Tibial nerve (tissue), 4 donors: ENCODE results near the gene CDK18. TPM values are rescaled to one million over a fixed set of nuclear protein-coding genes. Genes with fewer than 3 reads are reported as not detected.
A peak's percentile ranks its signal among the peaks of the same experiment; 100 is the strongest.

ENCODE experiments used
- DNase-seq, 2 donors: peaks; one replicate each; pipeline ENCODE4 v3.0.0-alpha.2; 2019; ENCODE audit warnings: low spot score in 2 of 2
- H3K27ac ChIP-seq, 4 donors: fragments of 200-600 bp; sonication (generic) in 3 of 4; one replicate each; pipeline ENCODE4 v1.5.1; 2017 to 2019; ENCODE audit warnings: mild to moderate bottlenecking in 1 of 4
- H3K27me3 ChIP-seq, 2 donors: fragments of 200-600 bp; sonication (generic) in 1 of 2; one replicate each; pipeline versions ENCODE4 v1.5.1 to v1.6.0; 2017 to 2019
- H3K36me3 ChIP-seq, 3 donors: fragments of 200-600 bp; sonication (generic); one replicate each; pipeline ENCODE4 v1.5.1; 2018 to 2019
- H3K4me1 ChIP-seq, 4 donors: fragments of 200-600 bp; sonication (generic) in 3 of 4; one replicate each; pipeline ENCODE4 v1.5.1; 2017 to 2019
- H3K4me3 ChIP-seq, 4 donors: fragments of 200-600 bp; sonication (generic) in 3 of 4; one replicate each; pipeline ENCODE4 v1.5.1; 2017 to 2019; ENCODE audit warnings: mild to moderate bottlenecking in 1 of 4, moderate library complexity in 1 of 4
- H3K9me3 ChIP-seq, 4 donors: fragments of 200-600 bp; sonication (generic) in 3 of 4; one replicate each; pipeline ENCODE4 v1.5.1; 2017 to 2019
- CTCF ChIP-seq, 5 experiments: fragments of 200-600 bp in 3 of 5; fragments of 450-650 bp in 2 of 5; sonication (generic) in 3 of 5; IDR thresholded peaks; one replicate each; pipeline ENCODE4 v1.5.1; 2016 to 2019; ENCODE audit warnings: antibody characterized with exemption in 5 of 5, mild to moderate bottlenecking in 3 of 5, moderate library complexity in 2 of 5
- EP300 ChIP-seq, 2 donors: sonication (generic); formaldehyde crosslinking; IDR thresholded peaks; one replicate each; pipeline ENCODE4 v1.6.1; 2017; ENCODE audit warnings: antibody characterized with exemption in 2 of 2, mild to moderate bottlenecking in 1 of 2
- POLR2A ChIP-seq, 2 donors: fragments of 450-650 bp; IDR thresholded peaks; one replicate each; pipeline ENCODE4 v1.6.1; 2017; ENCODE audit warnings: antibody characterized with exemption in 2 of 2, mild to moderate bottlenecking in 2 of 2, moderate library complexity in 2 of 2
- WGBS, 2 donors: methylation state at CpG; one replicate each; pipeline ENCODE4 v1.1.5; 2018; 5-methylcytosine and 5-hydroxymethylcytosine counted together
- total RNA-seq, 4 donors: library from RNA; depleted of rRNA; stranded (reverse); fragments of >200 nt; gene quantifications; one replicate each; pipeline ENCODE4 v1.1.0, GENCODE V29; 2016

The CDK18 gene
- total RNA-seq, 4 donors from 2014 or later, result 5.1 to 14.1 (median 7.5) TPM

GRCh38 chr1:205567716-205568115 is 63.2 kb downstream of the CDK18 start:
- Histone ChIP-seq H3K36me3 (no peaks in the 10 kb centered on the region), H3K4me1 (peaks cover 0 to 17% (median 0%) of the 10 kb centered on the region in 4 donors), H3K27me3 (peaks cover 0 to 70% of the 10 kb centered on the region in 2 donors), H3K4me3 (no peak overlapping the region), H3K27ac (no peak overlapping the region), H3K9me3 (no peaks in the 10 kb centered on the region)
- no peak for DNase-seq
- TF ChIP-seq POLR2A (IDR thresholded peaks at IDR 0.05) (no peak), EP300 (IDR thresholded peaks at IDR 0.05) (no peak), CTCF (IDR thresholded peaks at IDR 0.05) (no peak)
- whole genome bisulfite sequencing, 2 donors, result 70 to 84% methylated on average over 6 of the region's 6 CpGs

GRCh38 chr1:205568135-205568468 is 63.6 kb downstream of the CDK18 start:
- peak overlapping the region in 1 of 4 donors; percentile 3 for H3K4me3 ChIP-seq
- WGBS, 2 donors, result 30 to 33% methylated on average over 5 of the region's 5 CpGs
- H3K9me3 ChIP-seq, result no peaks in the 10 kb centered on the region
- no peaks in the 10 kb centered on the region for H3K36me3 ChIP-seq
- H3K4me1 ChIP-seq, result peaks cover 0 to 17% (median 0%) of the 10 kb centered on the region in 4 donors
- no peak for TF ChIP-seq CTCF (IDR thresholded peaks at IDR 0.05)
- no peak for TF ChIP-seq POLR2A (IDR thresholded peaks at IDR 0.05)
- H3K27ac ChIP-seq, result no peak overlapping the region
- H3K27me3 ChIP-seq, result peaks cover 0 to 72% of the 10 kb centered on the region in 2 donors
- no peak for DNase-seq

GRCh38 chr1:205568469-205569361 is 64.2 kb downstream of the CDK18 start:
- Histone ChIP-seq H3K4me3 (peak overlapping the region in 3 of 4 donors; percentile 11 to 47 (median 27)), H3K27ac (no peak overlapping the region), H3K36me3 (no peaks in the 10 kb centered on the region), H3K27me3 (peaks cover 0 to 72% of the 10 kb centered on the region in 2 donors), H3K9me3 (no peaks in the 10 kb centered on the region), H3K4me1 (peaks cover 0 to 17% (median 0%) of the 10 kb centered on the region in 4 donors)
- whole genome bisulfite sequencing, 2 donors, result 1 to 5% methylated on average over 14 to 46 of the region's 90 CpGs
- TF ChIP-seq EP300 (IDR thresholded peaks at IDR 0.05) (no peak), CTCF (IDR thresholded peaks at IDR 0.05) (peak in 1 of 5 experiments; percentile 6)
- DNase-seq, result no peak

GRCh38 chr1:205569411-205570172 is 65.1 kb downstream of the CDK18 start:
- WGBS, 2 donors, result 24 to 38% methylated on average over 8 to 15 of the region's 22 CpGs
- no peak for TF ChIP-seq EP300 (IDR thresholded peaks at IDR 0.05)
- no peak for TF ChIP-seq CTCF (IDR thresholded peaks at IDR 0.05)
- no peak for TF ChIP-seq POLR2A (IDR thresholded peaks at IDR 0.05)
- Histone ChIP-seq H3K36me3 (no peaks in the 10 kb centered on the region), H3K4me1 (peaks cover 0 to 17% (median 0%) of the 10 kb centered on the region in 4 donors), H3K9me3 (no peaks in the 10 kb centered on the region), H3K27ac (no peak overlapping the region), H3K4me3 (peak overlapping the region in 2 of 4 donors; percentile 11 to 47), H3K27me3 (peaks cover 0 to 72% of the 10 kb centered on the region in 2 donors)
- DNase-seq, result no peak

- Histone ChIP-seq H3K4me3 (no peak overlapping the region), H3K4me1 (peaks cover 0 to 17% (median 0%) of the 10 kb centered on the region in 4 donors), H3K36me3 (no peaks in the 10 kb centered on the region), H3K9me3 (no peaks in the 10 kb centered on the region), H3K27me3 (peaks cover 0 to 70% of the 10 kb centered on the region in 2 donors), H3K27ac (no peak overlapping the region)
- TF ChIP-seq CTCF (IDR thresholded peaks at IDR 0.05) (no peak), EP300 (IDR thresholded peaks at IDR 0.05) (no peak), POLR2A (IDR thresholded peaks at IDR 0.05) (no peak)
- 60 to 71% methylated on average over 7 of the region's 7 CpGs for WGBS, 2 donors
- DNase-seq, result no peak
These were observed 65.7 kb downstream of the CDK18 start for GRCh38 chr1:205570173-205570501.
